Measurements from ENCODE around the gene AXL. TPM values are rescaled to one million over a fixed set of nuclear protein-coding genes. Genes with fewer than 3 reads are reported as not detected.
A peak's percentile ranks its signal among the peaks of the same experiment; 100 is the strongest.

AXL gene
- total and polyA plus RNA-seq, 2 of the 13 experiments (the other 11 are each of a cell fraction or from before 2014, with no cell fraction given): 0.71 to 5.9 TPM

DNA sequence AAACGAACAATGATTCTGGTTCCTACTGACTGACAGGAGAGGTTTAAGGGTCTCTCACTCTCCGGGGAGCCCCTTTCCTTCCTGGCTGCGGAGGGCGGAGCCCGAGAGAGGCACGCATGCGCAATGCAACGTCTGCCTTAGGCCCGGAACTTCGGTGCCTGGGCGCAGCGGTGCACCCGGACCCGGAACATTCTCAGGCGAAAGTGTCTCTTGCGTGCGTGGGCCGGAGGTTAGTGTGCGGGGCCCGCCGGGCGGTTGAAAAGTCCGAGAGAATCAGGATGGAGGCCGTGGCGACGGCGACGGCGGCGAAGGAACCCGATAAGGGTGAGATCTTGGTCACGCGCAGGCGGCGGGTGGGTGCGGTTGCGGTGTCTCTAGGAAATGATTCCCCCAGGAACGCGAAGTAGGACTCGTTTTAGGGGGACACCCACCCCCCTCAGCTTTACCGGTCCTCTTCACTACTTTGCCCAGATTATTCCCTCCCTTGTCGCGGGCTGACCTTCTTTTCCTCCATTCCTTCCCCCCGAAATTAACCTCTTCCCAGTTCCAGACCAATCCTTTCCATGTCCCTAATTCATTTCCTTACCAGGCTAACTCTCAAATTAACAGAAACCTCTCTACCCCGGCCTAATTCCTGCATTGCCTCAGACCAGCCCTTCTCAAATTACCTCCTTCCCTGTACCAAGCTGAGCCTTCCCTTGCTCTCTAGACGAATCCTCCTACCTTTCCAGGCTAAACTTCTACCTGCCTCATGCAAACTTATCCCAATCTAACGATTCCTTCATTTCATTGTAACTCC, 91.2 kb downstream of the AXL start, which contains the start of gene CCDC97 (continued):
- TF ChIP-seq, protein P1, sequence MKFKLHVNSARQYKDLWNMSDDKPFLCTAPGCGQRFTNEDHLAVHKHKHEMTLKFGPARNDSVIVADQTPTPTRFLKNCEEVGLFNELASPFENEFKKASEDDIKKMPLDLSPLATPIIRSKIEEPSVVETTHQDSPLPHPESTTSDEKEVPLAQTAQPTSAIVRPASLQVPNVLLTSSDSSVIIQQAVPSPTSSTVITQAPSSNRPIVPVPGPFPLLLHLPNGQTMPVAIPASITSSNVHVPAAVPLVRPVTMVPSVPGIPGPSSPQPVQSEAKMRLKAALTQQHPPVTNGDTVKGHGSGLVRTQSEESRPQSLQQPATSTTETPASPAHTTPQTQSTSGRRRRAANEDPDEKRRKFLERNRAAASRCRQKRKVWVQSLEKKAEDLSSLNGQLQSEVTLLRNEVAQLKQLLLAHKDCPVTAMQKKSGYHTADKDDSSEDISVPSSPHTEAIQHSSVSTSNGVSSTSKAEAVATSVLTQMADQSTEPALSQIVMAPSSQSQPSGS (CRISPR knock-in tag; IDR thresholded peaks at IDR 0.05): peak; percentile 54; the same call in 1 of the 2 replicates
- TF ChIP-seq PTBP1 (IDR thresholded peaks at IDR 0.05; ENCODE audit: low read depth, low read length, poor library complexity, severe bottlenecking): no peak
- TF ChIP-seq, protein P2, sequence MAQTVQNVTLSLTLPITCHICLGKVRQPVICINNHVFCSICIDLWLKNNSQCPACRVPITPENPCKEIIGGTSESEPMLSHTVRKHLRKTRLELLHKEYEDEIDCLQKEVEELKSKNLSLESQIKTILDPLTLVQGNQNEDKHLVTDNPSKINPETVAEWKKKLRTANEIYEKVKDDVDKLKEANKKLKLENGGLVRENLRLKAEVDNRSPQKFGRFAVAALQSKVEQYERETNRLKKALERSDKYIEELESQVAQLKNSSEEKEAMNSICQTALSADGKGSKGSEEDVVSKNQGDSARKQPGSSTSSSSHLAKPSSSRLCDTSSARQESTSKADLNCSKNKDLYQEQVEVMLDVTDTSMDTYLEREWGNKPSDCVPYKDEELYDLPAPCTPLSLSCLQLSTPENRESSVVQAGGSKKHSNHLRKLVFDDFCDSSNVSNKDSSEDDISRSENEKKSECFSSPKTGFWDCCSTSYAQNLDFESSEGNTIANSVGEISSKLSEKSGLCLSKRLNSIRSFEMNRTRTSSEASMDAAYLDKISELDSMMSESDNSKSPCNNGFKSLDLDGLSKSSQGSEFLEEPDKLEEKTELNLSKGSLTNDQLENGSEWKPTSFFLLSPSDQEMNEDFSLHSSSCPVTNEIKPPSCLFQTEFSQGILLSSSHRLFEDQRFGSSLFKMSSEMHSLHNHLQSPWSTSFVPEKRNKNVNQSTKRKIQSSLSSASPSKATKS (CRISPR knock-in tag; IDR thresholded peaks at IDR 0.05): no peak
- no peak for TF ChIP-seq ZNF776 (CRISPR knock-in tag; IDR thresholded peaks at IDR 0.05)
- no peak for TF ChIP-seq ZNF292 (CRISPR knock-in tag; IDR thresholded peaks at IDR 0.05; ENCODE audit: borderline replicate concordance, low read depth)
- no peak for TF ChIP-seq SOX6 (IDR thresholded peaks at IDR 0.05)
- peak; percentile 47; the same call in 1 of the 2 replicates for TF ChIP-seq SOX6 (CRISPR knock-in tag; IDR thresholded peaks at IDR 0.05)
- TF ChIP-seq MTA1 (CRISPR knock-in tag; IDR thresholded peaks at IDR 0.05; ENCODE audit: borderline replicate concordance): peak; percentile 52; the same call in 1 of the 2 replicates
- TF ChIP-seq MEF2D (CRISPR knock-in tag; IDR thresholded peaks at IDR 0.05): peak; percentile 85
- TF ChIP-seq, protein P3, sequence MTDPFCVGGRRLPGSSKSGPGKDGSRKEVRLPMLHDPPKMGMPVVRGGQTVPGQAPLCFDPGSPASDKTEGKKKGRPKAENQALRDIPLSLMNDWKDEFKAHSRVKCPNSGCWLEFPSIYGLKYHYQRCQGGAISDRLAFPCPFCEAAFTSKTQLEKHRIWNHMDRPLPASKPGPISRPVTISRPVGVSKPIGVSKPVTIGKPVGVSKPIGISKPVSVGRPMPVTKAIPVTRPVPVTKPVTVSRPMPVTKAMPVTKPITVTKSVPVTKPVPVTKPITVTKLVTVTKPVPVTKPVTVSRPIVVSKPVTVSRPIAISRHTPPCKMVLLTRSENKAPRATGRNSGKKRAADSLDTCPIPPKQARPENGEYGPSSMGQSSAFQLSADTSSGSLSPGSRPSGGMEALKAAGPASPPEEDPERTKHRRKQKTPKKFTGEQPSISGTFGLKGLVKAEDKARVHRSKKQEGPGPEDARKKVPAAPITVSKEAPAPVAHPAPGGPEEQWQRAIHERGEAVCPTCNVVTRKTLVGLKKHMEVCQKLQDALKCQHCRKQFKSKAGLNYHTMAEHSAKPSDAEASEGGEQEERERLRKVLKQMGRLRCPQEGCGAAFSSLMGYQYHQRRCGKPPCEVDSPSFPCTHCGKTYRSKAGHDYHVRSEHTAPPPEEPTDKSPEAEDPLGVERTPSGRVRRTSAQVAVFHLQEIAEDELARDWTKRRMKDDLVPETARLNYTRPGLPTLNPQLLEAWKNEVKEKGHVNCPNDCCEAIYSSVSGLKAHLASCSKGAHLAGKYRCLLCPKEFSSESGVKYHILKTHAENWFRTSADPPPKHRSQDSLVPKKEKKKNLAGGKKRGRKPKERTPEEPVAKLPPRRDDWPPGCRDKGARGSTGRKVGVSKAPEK (CRISPR knock-in tag; IDR thresholded peaks at IDR 0.05; ENCODE audit: borderline replicate concordance): peak; percentile 37; the same call in 1 of the 2 replicates
- peak; percentile 99; the same call in 1 of the 2 replicates for TF ChIP-seq KLF12 (CRISPR knock-in tag; IDR thresholded peaks at IDR 0.05; ENCODE audit: borderline replicate concordance)
- TF ChIP-seq, protein P4, sequence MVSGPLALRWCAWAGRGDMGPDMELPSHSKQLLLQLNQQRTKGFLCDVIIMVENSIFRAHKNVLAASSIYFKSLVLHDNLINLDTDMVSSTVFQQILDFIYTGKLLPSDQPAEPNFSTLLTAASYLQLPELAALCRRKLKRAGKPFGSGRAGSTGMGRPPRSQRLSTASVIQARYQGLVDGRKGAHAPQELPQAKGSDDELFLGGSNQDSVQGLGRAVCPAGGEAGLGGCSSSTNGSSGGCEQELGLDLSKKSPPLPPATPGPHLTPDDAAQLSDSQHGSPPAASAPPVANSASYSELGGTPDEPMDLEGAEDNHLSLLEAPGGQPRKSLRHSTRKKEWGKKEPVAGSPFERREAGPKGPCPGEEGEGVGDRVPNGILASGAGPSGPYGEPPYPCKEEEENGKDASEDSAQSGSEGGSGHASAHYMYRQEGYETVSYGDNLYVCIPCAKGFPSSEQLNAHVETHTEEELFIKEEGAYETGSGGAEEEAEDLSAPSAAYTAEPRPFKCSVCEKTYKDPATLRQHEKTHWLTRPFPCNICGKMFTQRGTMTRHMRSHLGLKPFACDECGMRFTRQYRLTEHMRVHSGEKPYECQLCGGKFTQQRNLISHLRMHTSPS (CRISPR knock-in tag; IDR thresholded peaks at IDR 0.05; ENCODE audit: low read depth): no peak
- TF ChIP-seq KLF6 (CRISPR knock-in tag; IDR thresholded peaks at IDR 0.05): peak; percentile 75; the same call in 1 of the 2 replicates
- TF ChIP-seq NBN (conservative IDR thresholded peaks at IDR 0.05): no peak
- TF ChIP-seq, protein P5, sequence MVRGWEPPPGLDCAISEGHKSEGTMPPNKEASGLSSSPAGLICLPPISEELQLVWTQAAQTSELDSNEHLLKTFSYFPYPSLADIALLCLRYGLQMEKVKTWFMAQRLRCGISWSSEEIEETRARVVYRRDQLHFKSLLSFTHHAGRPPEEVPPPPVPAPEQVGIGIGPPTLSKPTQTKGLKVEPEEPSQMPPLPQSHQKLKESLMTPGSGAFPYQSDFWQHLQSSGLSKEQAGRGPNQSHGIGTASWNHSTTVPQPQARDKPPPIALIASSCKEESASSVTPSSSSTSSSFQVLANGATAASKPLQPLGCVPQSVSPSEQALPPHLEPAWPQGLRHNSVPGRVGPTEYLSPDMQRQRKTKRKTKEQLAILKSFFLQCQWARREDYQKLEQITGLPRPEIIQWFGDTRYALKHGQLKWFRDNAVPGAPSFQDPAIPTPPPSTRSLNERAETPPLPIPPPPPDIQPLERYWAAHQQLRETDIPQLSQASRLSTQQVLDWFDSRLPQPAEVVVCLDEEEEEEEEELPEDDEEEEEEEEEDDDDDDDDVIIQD (CRISPR knock-in tag; IDR thresholded peaks at IDR 0.05; ENCODE audit: low read depth): peak; percentile 21; the same call in 1 of the 2 replicates
- TF ChIP-seq ATF7 (IDR thresholded peaks at IDR 0.05): no peak
- no peak for TF ChIP-seq ATF7 (CRISPR knock-in tag; IDR thresholded peaks at IDR 0.05)
- no peak for TF ChIP-seq ZBTB21 (CRISPR knock-in tag; IDR thresholded peaks at IDR 0.05)
- no peak for TF ChIP-seq ZNF589 (CRISPR knock-in tag; conservative IDR thresholded peaks at IDR 0.05)

Measured in HepG2 (cell line).